Measurements from ENCODE around the gene SDCBP2.

GRCh38 chr20:1267161-1267560 is 61.8 kb downstream of the SDCBP2 start:
- TF ChIP-seq, protein P1, sequence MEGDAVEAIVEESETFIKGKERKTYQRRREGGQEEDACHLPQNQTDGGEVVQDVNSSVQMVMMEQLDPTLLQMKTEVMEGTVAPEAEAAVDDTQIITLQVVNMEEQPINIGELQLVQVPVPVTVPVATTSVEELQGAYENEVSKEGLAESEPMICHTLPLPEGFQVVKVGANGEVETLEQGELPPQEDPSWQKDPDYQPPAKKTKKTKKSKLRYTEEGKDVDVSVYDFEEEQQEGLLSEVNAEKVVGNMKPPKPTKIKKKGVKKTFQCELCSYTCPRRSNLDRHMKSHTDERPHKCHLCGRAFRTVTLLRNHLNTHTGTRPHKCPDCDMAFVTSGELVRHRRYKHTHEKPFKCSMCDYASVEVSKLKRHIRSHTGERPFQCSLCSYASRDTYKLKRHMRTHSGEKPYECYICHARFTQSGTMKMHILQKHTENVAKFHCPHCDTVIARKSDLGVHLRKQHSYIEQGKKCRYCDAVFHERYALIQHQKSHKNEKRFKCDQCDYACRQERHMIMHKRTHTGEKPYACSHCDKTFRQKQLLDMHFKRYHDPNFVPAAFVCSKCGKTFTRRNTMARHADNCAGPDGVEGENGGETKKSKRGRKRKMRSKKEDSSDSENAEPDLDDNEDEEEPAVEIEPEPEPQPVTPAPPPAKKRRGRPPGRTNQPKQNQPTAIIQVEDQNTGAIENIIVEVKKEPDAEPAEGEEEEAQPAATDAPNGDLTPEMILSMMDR (IDR thresholded peaks at IDR 0.05; ENCODE audit: low read depth, low read length, missing input control): no peak
- TF ChIP-seq REST (IDR thresholded peaks at IDR 0.05): no peak
- no peak for TF ChIP-seq SP1 (IDR thresholded peaks at IDR 0.05)
- TF ChIP-seq YY1 (IDR thresholded peaks at IDR 0.05): no peak
- TF ChIP-seq, protein P2, sequence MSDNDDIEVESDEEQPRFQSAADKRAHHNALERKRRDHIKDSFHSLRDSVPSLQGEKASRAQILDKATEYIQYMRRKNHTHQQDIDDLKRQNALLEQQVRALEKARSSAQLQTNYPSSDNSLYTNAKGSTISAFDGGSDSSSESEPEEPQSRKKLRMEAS (IDR thresholded peaks at IDR 0.05): no peak
- TF ChIP-seq HNF4G (IDR thresholded peaks at IDR 0.05): no peak
